C4-2B (cell line): ENCODE results near the gene NEDD4L.

ENCODE experiments used
- CTCF ChIP-seq: fragments of 450-650 bp; conservative IDR thresholded peaks from 2 replicates; pipeline ENCODE4 v1.5.1; 2017; ENCODE audit warnings: mild to moderate bottlenecking
- ZFX ChIP-seq: fragments of 450-650 bp; IDR thresholded peaks from 2 replicates; pipeline ENCODE4 v1.6.1; 2017

- TF ChIP-seq ZFX (no peak), CTCF (no peak)
These were observed 303.1 kb downstream of the NEDD4L start for GRCh38 chr18:58347135-58347534.
